Fibroblast of lung (primary cell): ENCODE results near the gene MICALL1. TPM values are rescaled to one million over a fixed set of nuclear protein-coding genes. Genes with fewer than 3 reads are reported as not detected.

Experiments
- DNase-seq, 2 donors: peaks; one replicate each; pipeline versions ENCODE4 v3.0.0 to v3.0.0-alpha.2; 2010; ENCODE audit warnings: low read depth in 2 of 2
- H2AFZ ChIP-seq: 2 replicates; pipeline ENCODE4 v1.5.1; 2012; ENCODE audit warnings: low read length, control low read depth, inconsistent platforms
- H3K27ac ChIP-seq: 2 replicates; pipeline ENCODE4 v1.5.1; 2011; ENCODE audit warnings: low read length, control low read depth; ENCODE audit not compliant: insufficient read depth
- H3K27me3 ChIP-seq: 2 replicates; pipeline ENCODE4 v1.5.1; 2011; ENCODE audit warnings: mild to moderate bottlenecking, low read length; ENCODE audit not compliant: control insufficient read depth, insufficient read depth
- H3K36me3 ChIP-seq: 2 replicates; pipeline ENCODE4 v1.5.1; 2011; ENCODE audit warnings: low read length; ENCODE audit not compliant: control insufficient read depth, insufficient read depth
- H3K4me1 ChIP-seq: 2 replicates; pipeline ENCODE4 v1.5.1; 2011; ENCODE audit warnings: low read length; ENCODE audit not compliant: control insufficient read depth, insufficient read depth; ENCODE audit errors: extremely low read depth
- H3K4me2 ChIP-seq: 2 replicates; pipeline ENCODE4 v1.5.1; 2011; ENCODE audit warnings: low read length, control low read depth; ENCODE audit not compliant: insufficient read depth; ENCODE audit errors: extremely low read depth
- H3K4me3 ChIP-seq, 4 experiments: fragments of 200-600 bp in 1 of 4; sonication (generic) in 1 of 4; replicated peaks in 1 of 4; 2 replicates each; pipeline ENCODE4 v1.5.1; 2011 to 2016; ENCODE audit warnings: low read length in 4 of 4, low read depth in 3 of 4, mild to moderate bottlenecking in 3 of 4, control low read depth in 2 of 4, inconsistent platforms in 1 of 4, mixed read lengths in 1 of 4; ENCODE audit not compliant: insufficient read depth in 1 of 4; ENCODE audit errors: control extremely low read depth in 1 of 4
- H3K79me2 ChIP-seq: 2 replicates; pipeline ENCODE4 v1.5.1; 2012; ENCODE audit warnings: mild to moderate bottlenecking, low read length, inconsistent platforms; ENCODE audit not compliant: control insufficient read depth, insufficient read depth
- H3K9ac ChIP-seq: 2 replicates; pipeline ENCODE4 v1.5.1; 2011; ENCODE audit warnings: mild to moderate bottlenecking, low read length, control low read depth; ENCODE audit not compliant: insufficient read depth
- H3K9me3 ChIP-seq: 2 replicates; pipeline ENCODE4 v1.5.1; 2012; ENCODE audit warnings: low read depth, low read length; ENCODE audit not compliant: control insufficient read depth, insufficient read depth
- H4K20me1 ChIP-seq: 2 replicates; pipeline ENCODE4 v1.5.1; 2011; ENCODE audit warnings: low read length; ENCODE audit not compliant: control insufficient read depth, insufficient read depth; ENCODE audit errors: extremely low read depth
- CTCF ChIP-seq, 2 donors: IDR thresholded peaks in 1 of 2; conservative IDR thresholded peaks in 1 of 2; 1 replicate in 1 of 2; 2 replicates in 1 of 2; pipeline ENCODE4 v1.5.1; 2011 to 2012; ENCODE audit warnings: low read length in 2 of 2, control low read depth in 1 of 2, inconsistent platforms in 1 of 2, low read depth in 1 of 2, mild to moderate bottlenecking in 1 of 2
- EZH2 ChIP-seq: IDR thresholded peaks from 2 replicates; pipeline ENCODE4 v1.5.1; 2012; ENCODE audit warnings: low read length, control low read depth, mild to moderate bottlenecking; ENCODE audit errors: missing control alignments
- polyA plus RNA-seq, 2 donors: library from polyadenylated mRNA; depleted of rRNA in 1 of 2; stranded (reverse) in 1 of 2; unstranded in 1 of 2; fragments of >200 nt; gene quantifications; 2 replicates each; pipeline ENCODE4 v1.2.1, GENCODE V29; 2011 to 2012; ENCODE audit warnings: missing spikeins in 1 of 2
- total RNA-seq: library from RNA; depleted of rRNA; stranded (reverse); fragments of >200 nt; gene quantifications from 2 replicates; pipeline ENCODE4 v1.2.1, GENCODE V29; 2014

Gene MICALL1
- total and polyA plus RNA-seq, 2 donors (not counting 1 experiment from before 2014, with no cell fraction given) = 17.2 to 19.5 TPM

GRCh38 chr22:37982151-37982785 is 76.2 kb downstream of the MICALL1 start:
- Histone ChIP-seq H3K9me3 (no peaks in the 10 kb centered on the region), H3K4me1 (no peaks in the 10 kb centered on the region), H3K79me2 (no peaks in the 10 kb centered on the region), H3K27ac (no peak overlapping the region), H3K4me2 (no peak overlapping the region), H2AFZ (no peak overlapping the region), H3K9ac (no peak overlapping the region), H3K4me3 (no peak overlapping the region), H4K20me1 (no peaks in the 10 kb centered on the region), H3K36me3 (no peaks in the 10 kb centered on the region), H3K27me3 (no peaks in the 10 kb centered on the region)
- TF ChIP-seq EZH2 = no peak
- no peak for TF ChIP-seq CTCF (conservative IDR thresholded peaks at IDR 0.05 in 1 of 2, IDR thresholded peaks at IDR 0.05 in 1 of 2; ENCODE audit: low read depth in 1 of 2, low read length in 2 of 2)
- DNase-seq = no peak

GRCh38 chr22:37982938-37983859 is 77.1 kb downstream of the MICALL1 start:
- Histone ChIP-seq H4K20me1 (no peaks in the 10 kb centered on the region), H3K4me2 (no peak overlapping the region), H3K4me3 (no peak overlapping the region), H3K4me1 (no peaks in the 10 kb centered on the region), H3K27me3 (no peaks in the 10 kb centered on the region), H2AFZ (no peak overlapping the region), H3K79me2 (no peaks in the 10 kb centered on the region), H3K36me3 (no peaks in the 10 kb centered on the region), H3K9me3 (no peaks in the 10 kb centered on the region), H3K9ac (no peak overlapping the region), H3K27ac (no peak overlapping the region)
- DNase-seq = no peak
- TF ChIP-seq CTCF (conservative IDR thresholded peaks at IDR 0.05 in 1 of 2, IDR thresholded peaks at IDR 0.05 in 1 of 2; ENCODE audit: low read depth in 1 of 2, low read length in 2 of 2) (no peak), EZH2 (no peak)
